ENCODE results near the gene RARS1. TPM values are rescaled to one million over a fixed set of nuclear protein-coding genes. Genes with fewer than 3 reads are reported as not detected.
"Not testable (repeated sequence)": the region's sequence is repeated elsewhere in the genome, so short reads cannot be mapped to it uniquely, and the experiment has no call there.

Gene RARS1
- total RNA-seq, 1 donor from 2014 or later: 70.2 TPM

DNA sequence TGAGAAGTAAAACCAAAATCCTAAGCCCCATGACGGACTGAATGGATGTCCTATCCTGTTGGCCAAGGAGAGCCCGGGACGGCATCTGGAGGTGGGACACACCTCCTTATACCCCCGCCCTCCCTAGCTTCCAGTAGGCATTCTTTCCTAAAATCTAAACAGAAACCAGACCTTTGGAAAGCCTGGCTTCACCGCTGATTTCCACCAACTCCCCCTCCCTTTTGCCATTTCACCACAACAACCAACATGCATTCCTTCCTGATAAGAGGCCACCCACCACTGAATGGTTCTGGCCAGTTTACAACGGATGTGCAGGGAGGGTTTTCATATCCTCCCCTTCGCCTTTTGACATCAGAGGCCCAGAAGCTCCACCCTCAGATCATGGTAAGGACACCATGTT lies 9.2 kb upstream of the RARS1 start:
- no peak for ATAC-seq
- DNase-seq (ENCODE audit: low spot score): no peak
- intact Hi-C loops (cut with DNase I): no loop called here

DNA sequence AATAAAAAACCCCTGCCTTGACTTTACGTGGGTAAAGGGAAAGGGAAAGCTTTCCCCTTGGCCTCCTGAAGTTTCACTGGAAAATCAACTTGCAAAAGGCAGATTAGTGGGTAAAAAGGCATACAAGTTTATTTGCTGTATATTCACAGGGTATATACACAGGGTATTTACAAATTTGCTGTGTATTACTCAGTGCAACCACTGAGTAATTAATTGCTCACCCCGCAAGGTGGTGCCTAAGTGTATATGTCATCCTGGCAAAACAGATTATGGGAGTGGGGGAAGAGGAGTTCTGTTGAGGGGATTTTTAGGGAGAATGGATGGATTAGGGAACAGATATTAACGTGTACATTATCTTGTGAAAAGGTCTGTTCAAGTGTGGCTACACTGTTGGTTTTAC lies 7.1 kb upstream of the RARS1 start:
- DNase-seq (ENCODE audit: low spot score) (no peak), ATAC-seq (no peak)
- intact Hi-C loops (cut with DNase I): no loop called here

DNA sequence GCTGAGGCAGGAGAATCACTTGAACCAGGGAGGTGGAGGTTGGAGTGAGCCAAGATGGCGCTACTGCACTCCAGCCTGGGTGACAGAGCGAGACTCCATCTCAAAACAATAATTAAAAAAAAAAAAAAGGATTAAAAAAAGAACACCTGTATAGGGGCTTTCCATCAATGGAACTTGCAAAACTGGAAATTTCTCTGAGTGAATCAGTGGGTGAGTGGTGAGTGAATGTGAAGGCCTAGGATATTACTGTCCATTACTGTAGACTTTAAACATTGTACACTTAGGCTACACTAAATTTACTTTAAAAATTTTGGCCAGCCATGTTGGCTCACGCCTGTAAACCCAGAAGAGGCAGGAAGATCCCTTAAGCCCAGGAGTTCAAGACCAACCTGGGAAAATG lies 5.7 kb upstream of the RARS1 start:
- no peak for ATAC-seq
- intact Hi-C loops (cut with DNase I): no loop called here

DNA sequence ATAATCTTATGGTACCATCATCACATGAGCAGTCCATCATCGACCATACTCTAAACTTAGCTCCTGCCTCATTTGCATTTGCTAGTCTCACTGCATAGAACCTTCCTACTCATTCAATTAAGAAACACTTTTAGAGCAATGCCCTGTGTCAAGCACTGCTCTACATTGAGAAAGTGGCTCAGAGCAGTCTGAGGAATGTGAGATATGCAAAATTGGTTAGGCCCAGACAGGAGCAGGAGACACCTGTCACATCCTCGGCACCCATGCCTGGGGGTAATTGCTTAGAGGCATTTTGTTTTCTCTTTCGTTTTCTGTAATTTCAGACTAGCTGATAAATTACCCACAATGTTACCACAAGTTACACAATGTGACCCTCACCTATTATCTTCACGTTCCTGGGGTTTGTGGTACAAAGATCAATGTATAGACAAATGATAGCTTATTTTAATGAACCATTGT lies 4.9 kb upstream of the RARS1 start:
- DNase-seq (ENCODE audit: low spot score): no peak
- intact Hi-C loops (cut with DNase I): no loop called here
- no peak for ATAC-seq

More for the DNA sequence above, 5.7 kb upstream of the RARS1 start:
- no peak for DNase-seq (ENCODE audit: low spot score)

DNA sequence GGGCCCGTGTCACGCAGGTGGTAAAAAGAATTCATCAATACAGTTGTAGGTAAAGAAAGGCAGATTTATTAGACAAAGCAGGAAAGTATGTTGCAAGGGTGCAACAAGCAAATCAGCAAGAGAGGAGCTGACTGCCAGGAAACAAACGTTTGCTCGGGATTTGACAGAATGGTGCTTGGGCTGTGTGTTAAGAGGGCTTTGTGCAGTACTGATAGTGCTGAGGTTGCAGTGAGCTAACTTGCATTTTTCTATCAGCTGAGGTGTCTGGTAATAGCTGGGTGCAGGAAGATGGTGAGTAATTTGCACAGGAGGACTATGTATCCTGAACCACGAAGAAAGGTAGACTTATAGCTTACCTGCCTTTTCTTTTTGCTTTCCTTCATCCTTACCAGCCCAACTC lies 3.9 kb upstream of the RARS1 start:
- no peak for ATAC-seq
- intact Hi-C loops (cut with DNase I): no loop called here
- DNase-seq (ENCODE audit: low spot score): no peak

DNA sequence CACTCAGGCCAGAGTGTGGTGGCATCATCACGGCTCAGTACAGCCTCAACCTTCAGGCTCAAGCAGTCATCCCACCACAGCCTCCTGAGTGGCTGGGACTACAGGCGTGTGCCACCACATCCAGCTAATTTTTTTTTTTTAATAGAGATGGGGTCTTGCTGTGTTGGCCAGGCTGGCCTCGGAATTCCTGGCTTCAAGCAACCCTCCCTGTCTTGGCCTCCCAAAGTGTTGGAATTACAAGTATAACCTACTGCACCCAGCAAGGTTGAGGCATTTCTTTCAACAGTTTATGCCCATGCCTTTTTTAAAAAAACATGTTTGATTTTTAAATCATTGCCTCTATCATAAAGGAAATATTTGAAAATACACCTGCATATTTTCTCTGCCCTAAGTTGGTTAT lies 2.8 kb downstream of the RARS1 start:
- intact Hi-C loops (cut with DNase I): no loop called here
- DNase-seq (ENCODE audit: low spot score) (no peak), ATAC-seq (no peak)

DNA sequence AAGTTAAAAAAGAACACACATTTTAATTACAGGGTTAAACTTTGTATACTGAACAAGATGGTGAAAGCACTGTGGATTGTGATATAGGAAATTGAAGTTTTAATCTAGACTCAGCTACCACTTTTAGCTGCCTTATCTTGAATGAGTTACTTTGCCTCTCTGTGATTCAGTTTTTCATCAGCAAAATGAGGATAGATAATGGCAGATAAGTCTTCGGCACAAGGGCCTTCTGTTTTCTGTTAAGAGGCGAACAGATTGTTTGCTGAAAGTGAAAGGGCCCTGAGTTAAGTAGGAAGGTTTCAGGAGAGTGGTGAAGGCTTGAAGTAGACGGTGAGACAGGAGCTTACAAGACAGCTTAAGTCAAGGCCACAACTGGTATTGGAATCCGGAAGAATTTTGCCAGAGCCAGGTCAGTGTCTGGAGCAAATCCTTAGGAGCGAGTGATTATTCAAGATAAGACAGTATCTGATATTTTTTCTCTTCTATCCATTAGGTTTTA lies 7.8 kb downstream of the RARS1 start:
- intact Hi-C loops (cut with DNase I): no loop called here
- ATAC-seq: no peak

DNA sequence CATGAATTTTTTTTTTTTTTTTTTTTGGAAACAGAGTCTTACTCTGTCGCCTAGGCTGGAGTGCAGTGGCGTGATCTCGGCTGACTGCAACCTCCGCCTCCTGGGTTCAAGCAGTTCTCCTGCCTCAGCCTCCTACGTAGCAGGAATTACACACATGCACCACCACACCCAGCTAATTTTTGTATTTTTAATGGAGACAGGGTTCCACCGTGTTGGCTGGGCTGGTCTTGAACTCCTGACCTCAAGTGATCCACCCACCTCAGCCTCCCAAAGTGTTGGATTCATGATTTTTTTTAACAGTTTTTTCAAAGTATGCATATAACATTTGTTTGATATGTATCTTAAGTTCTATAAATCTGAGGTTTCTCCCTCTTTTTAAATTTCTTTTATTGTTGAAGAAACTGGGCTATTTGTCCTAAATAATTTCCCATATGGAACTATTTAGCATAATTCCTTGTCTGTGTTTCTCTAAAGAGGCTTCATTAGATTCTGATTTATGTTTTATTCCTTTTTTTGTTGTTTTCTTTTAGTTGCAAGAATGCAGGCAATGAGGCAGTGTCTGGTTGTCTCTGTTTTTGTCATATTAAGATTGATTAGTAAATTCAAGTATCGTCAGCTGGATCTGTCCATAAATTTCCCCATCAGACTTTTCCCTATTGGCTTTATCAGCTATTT lies 16.4 kb downstream of the RARS1 start:
- intact Hi-C loops (cut with DNase I): no loop called here
- ATAC-seq: no peak
- DNase-seq (ENCODE audit: low spot score): no peak

More for the DNA sequence above, 7.8 kb downstream of the RARS1 start:
- no peak for DNase-seq (ENCODE audit: low spot score)

DNA sequence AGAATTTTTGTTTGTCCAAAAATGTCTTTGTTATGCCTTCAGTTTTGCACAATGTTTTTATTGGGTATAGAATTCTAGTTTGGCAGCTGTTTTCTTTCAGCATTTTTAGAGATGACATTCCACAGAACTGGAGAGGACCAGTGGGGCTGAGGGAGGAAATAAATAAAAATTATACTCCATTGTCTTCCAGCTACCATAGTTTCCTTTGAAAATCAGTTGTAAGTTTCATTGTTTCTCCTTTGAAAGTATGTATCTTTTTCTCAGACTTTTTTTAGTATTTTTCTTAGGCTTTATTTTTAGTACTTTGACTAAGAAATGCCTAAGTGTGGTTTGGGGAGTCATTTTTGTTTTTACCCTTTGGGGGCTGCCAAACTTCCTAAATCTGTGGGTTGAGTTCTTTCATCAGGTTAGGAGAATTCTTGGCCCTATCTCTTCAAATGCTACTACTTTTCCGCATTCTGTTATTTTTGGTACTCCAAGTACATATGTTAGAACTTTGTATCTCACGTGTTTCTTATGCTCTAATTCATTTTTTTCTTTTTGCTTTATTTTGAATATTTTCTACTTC lies 27.7 kb downstream of the RARS1 start:
- no peak for ATAC-seq
- intact Hi-C loops (cut with DNase I): no loop called here
- DNase-seq (ENCODE audit: low spot score): no peak

DNA sequence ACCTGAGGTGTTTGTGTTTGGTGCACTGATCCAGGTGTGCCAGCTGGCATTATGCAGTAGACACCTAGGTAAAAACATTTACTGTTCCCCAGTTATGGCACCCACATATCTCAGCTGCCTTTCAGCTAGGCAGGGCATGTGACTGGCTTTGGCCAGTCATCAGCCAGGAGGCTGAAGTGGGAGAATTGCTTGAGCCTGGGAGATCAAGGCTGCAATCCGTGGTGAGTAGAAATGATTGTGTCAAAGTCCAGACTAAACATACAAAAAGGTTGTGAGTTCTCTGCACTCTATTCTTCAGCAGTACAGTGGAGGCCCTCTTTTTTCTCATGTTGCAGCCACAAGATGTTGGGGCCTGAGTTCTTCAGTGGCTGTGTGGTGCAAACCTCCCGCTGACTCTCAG lies 39.6 kb downstream of the RARS1 start:
- ATAC-seq (no peak), DNase-seq (ENCODE audit: low spot score) (no peak)
- intact Hi-C loops (cut with DNase I): no loop called here

DNA sequence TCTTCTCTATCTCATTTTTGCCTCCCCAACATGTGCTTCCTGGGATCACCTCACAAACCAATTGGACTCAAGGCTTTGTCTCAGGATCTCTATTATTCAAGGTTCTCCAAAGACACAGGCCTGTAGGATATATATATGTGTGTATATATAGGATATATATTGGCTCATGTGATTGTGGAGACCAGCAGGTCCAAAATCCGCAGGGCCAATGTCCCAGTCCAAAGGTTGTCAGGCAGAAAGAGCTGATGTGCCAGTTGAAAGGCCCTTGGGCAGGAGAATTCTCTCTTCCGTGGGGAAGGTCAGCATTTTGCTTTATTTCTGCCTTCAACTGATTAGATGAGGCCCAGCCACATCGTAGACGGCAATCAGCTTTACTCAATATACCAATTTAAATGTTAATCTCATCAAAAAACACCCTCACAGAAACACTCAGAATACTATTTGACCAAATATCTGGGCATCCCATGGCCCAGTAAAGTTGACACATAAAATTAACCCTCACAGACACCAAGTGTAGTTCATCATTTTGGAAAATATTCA lies 41.6 kb downstream of the RARS1 start:
- ATAC-seq (no peak), DNase-seq (ENCODE audit: low spot score) (no peak)
- intact Hi-C loops (cut with DNase I): no loop called here

DNA sequence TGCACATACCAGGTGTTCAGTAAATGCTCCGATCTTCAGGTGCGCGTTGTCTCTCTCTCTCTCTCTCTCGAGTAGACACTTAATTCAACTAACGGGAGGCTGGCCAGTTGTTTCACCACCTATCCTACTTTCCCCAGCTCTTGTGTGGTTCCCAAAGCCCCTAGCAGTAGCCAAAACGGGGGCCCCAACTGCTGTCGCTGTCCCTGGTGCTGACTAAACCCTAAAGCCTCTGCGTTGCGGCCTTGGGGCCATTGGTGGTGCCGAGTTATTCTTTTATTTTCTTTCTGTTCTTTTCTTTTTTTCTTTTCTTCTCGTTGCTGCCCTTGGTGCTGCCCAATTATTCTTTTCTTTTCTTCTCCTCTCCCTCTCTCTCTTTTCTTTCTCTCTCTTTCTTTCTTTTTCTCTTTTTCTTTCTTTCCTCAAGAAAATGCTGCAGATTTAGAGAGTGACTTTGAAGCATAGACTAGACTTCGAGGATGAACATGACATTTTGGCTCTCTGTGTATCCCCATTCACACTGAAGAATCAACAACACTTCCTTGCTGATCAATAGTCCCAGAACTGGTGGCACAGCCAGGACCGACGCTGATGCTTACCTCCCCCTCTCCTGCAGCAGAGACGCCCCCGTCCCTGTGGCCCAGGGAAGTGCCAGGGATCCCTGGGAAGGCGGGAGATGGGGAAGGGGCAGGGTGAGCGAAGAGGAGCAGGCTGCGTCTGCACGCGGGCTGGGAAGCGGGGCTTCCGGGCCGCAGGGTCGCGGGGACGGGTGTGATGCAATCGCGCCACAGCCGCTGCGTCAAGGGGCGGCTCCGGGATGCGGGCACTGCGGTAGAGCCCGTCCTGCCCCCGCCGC lies 42.5 kb downstream of the RARS1 start, which contains the start of gene FBLL1:
FBLL1 (plus strand) TSS at position 785 of the 853 bp plus-strand sequence. CDS start 200 bp downstream, outside the sequence.
- DNase-seq (ENCODE audit: low spot score): no peak
- intact Hi-C loops (cut with DNase I): no loop called here
- no peak for ATAC-seq

DNA sequence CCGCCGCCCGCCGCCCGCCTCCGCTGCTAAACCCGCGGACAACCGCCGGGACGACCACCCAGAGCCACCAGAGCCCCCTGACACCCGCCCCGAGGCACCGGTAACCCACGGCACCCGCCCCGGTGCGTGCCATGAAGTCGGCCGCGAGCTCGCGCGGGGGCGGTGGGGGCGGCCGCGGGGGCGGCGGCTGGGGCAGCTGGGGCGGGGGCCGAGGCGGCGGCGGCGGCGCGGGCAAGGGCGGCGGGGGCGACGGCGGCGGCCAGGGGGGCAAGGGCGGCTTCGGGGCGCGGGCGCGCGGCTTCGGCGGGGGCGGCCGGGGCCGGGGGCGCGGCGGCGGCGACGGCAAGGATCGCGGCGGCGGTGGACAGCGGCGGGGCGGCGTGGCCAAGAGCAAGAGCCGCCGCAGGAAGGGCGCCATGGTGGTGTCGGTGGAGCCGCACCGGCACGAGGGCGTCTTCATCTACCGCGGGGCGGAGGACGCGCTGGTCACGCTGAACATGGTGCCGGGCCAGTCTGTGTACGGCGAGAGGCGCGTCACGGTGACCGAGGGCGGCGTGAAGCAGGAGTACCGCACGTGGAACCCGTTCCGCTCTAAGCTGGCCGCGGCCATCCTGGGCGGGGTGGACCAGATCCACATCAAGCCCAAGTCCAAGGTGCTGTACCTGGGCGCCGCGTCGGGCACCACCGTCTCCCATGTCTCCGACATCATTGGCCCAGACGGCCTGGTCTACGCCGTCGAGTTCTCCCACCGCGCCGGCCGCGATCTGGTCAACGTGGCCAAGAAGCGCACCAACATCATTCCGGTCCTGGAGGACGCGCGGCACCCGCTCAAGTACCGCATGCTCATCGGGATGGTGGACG lies 43.3 kb downstream of the RARS1 start:
- DNase-seq (ENCODE audit: low spot score) (no peak), ATAC-seq (no peak)
- intact Hi-C loops (cut with DNase I): no loop called here

DNA sequence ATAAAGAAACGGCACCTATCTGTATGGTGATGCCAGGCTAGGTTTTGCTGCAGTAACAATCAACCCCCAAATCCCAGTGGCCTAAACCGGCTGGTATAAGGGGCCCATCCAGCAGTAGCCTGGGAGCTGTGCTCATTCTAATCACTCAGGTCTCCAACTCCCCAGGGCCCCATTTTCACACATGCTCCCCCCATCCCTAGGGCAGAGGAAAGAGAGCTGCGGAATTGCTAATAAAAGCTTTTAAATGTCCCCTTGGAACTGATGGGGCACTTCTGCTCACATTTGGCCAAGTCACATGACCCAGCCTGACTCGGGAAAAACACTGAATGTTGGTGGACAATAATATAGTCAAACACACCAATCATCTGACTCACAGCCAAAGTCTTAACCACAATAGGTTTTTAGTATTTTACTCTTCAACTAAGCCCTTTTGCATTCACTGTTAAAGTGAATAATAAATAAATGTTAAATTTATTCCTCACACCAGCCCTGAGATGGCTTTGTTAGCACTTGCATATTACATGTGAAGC lies 44.4 kb downstream of the RARS1 start:
- DNase-seq (ENCODE audit: low spot score) (no peak), ATAC-seq (no peak)
- intact Hi-C loops (cut with DNase I): no loop called here

DNA sequence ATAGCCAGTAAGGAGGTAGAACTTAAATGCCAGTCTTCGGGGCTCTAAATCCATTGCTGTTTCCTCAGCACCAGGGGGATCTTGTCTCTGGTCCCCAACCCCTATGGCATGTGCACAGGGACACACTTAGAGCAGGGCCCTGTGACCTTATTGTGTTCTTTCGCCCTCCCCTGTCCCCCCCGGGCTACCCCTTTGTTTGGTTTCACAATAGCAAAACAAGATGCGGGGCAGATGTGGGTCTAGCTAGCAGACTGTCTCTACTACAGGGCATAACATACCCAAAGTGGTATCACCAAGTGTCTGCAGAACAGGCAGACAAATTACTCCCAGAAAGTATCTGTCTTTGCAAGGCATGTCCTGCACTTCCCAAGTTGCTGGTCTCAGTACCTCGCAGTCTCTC lies 44.9 kb downstream of the RARS1 start:
- intact Hi-C loops (cut with DNase I): no loop called here
- ATAC-seq: no peak
- DNase-seq (ENCODE audit: low spot score): no peak

DNA sequence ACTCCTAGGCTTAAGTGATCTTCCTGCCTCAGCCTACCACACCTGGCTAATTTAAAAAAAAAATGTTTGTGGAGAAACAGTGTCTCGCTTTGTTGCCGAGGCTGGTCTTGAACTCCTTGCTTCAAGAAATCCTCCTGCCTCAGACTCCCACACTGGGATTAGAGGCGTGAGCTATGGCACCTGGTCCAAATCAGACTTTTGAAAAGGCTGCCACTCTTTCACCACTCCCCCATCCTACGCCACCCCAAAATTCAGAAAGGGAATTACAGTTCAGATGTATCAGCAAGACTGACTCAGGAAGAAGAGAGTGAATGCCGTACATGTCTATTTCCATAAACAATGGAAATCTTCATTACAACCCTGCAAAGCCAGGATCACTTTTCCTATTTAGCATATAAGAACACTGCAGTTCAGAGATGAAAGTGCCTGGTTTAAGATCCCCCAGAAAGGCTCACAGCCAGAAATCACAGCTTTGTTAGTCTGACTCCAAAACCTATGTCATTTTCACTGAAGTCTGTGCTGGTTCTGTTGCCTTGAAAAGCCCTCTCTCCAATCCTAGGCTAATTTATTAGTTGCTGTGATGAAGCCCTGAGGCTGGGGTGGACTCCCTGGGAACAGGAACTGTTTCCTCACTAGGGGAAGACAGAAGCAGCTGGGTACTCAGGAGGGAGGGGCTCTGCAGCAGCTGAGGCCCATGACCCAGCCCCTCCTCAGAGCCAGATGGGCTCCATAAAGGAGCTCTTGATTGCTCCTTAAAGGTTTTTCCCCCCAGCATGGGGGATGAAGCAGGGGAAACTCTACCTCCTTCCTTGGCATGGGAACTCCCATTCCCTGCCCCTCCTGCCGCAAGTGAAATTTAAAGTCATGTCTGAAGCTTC lies 46.0 kb downstream of the RARS1 start:
- intact Hi-C loops (cut with DNase I): no loop called here
- ATAC-seq: no peak
- no peak for DNase-seq (ENCODE audit: low spot score)

DNA sequence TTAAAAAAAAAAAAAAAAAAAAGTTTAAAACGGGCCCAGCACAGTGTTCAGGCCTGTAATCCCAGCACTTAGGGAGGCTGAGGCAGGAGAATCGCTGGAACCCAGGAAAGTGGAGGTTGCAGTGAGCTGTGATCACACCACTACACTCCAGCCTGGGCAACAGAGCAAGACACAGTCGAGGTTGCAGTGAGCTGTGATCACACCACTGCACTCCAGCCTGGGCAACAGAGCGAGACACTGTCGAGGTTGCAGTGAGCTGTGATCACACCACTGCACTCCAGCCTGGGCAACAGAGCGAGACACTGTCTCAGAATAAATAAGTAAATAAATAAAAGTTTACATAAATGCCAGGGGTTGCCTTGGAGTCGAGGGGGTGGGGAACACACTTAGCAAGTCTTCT lies 48.1 kb downstream of the RARS1 start:
- DNase-seq (ENCODE audit: low spot score); intact Hi-C loops (cut with DNase I); ATAC-seq: not testable (repeated sequence)

DNA sequence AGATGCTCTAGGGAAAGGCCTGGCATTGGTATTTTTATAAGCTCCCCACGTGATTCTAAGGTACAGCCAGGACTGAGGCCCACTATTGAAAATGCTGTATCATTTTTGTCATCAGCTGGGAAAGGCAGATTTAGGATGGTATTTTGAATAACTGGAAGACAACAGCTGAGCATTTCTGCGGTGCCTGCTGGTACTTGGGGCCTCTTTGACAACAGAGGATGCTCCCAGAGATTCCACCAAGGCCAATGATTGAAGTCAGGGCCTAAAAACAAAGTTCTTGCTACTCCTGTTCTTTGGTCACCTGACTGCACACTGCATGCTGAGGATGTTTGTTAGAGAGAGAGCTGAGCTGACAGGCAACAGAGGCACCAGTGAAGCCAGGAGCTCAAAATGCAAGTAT lies 50.9 kb downstream of the RARS1 start:
- ATAC-seq: no peak
- DNase-seq (ENCODE audit: low spot score): no peak
- intact Hi-C loops (cut with DNase I): no loop called here

Measured in sciatic nerve (tissue), 2 donors.